Activated naive CD4-positive, alpha-beta T cell treated with anti-CD3 and anti-CD28 coated beads for 36 hours (primary cell): ENCODE data around the gene ORAI3. TPM values are rescaled to one million over a fixed set of nuclear protein-coding genes. Genes with fewer than 3 reads are reported as not detected.

ENCODE experiments used
- CTCF ChIA-PET: fragments of 350-600 bp; sonication (Branson Sonifier 250); formaldehyde crosslinking; loops from one replicate; lab custom pipeline; 2021; ENCODE audit warnings: antibody characterized with exemption; lab: Charles Lee
- DNase-seq: peaks from one replicate; pipeline ENCODE4 v3.0.0-alpha.2; 2020
- H3K27ac Mint-ChIP-seq: one replicate; pipeline ENCODE4 v1.8.0; 2021; ENCODE audit warnings: mild to moderate bottlenecking, mixed read lengths
- H3K27me3 Mint-ChIP-seq: one replicate; pipeline ENCODE4 v1.8.0; 2021; ENCODE audit warnings: low read depth, mixed read lengths
- H3K36me3 Mint-ChIP-seq: one replicate; pipeline ENCODE4 v1.8.0; 2021; ENCODE audit warnings: low read depth, mixed read lengths
- H3K4me1 Mint-ChIP-seq: one replicate; pipeline ENCODE4 v1.8.0; 2021; ENCODE audit warnings: low read depth, mixed read lengths
- H3K4me3 Mint-ChIP-seq: one replicate; pipeline ENCODE4 v1.8.0; 2021; ENCODE audit warnings: mild to moderate bottlenecking, moderate library complexity, mixed read lengths
- H3K9me3 Mint-ChIP-seq: one replicate; pipeline ENCODE4 v1.8.0; 2021; ENCODE audit warnings: mixed read lengths
- intact Hi-C: fragments of 100-400 bp; cut with micrococcal nuclease; formaldehyde crosslinking; loops from one replicate; pipeline ENCODE4 v1.15.1; 2023
- total RNA-seq, 2 experiments: library from RNA; stranded (reverse); gene quantifications; one replicate each; pipeline ENCODE4 v1.2.3, GENCODE V29; 2021

ORAI3 gene
- total RNA-seq, 2 experiments from 2014 or later = 4.2 to 4.7 TPM

- H3K4me1 Mint-ChIP-seq = peaks cover 17% of the 10 kb centered on the region
- no peak for DNase-seq
- intact Hi-C loops = no loop called here
- H3K9me3 Mint-ChIP-seq = no peaks in the 10 kb centered on the region
- no peak overlapping the region for H3K4me3 Mint-ChIP-seq
- H3K36me3 Mint-ChIP-seq = peaks cover 59% of the 10 kb centered on the region
- CTCF ChIA-PET = interaction anchor here (1.0 to 1.4 kb wide), 2 partner anchors 11 to 479 kb away, joined by 3 to 4 read pairs; no protein-coding TSS in a partner anchor
- H3K27ac Mint-ChIP-seq = no peak overlapping the region
- H3K27me3 Mint-ChIP-seq = no peaks in the 10 kb centered on the region
Observed at GRCh38 chr16:30964574-30965226, 15.8 kb downstream of the ORAI3 start.

- H3K27me3 Mint-ChIP-seq = no peaks in the 10 kb centered on the region
- no peak for DNase-seq
- H3K4me1 Mint-ChIP-seq = peaks cover 9% of the 10 kb centered on the region
- peaks cover 52% of the 10 kb centered on the region for H3K36me3 Mint-ChIP-seq
- no peaks in the 10 kb centered on the region for H3K9me3 Mint-ChIP-seq
- intact Hi-C loops = no loop called here
- H3K4me3 Mint-ChIP-seq = no peak overlapping the region
- no peak overlapping the region for H3K27ac Mint-ChIP-seq
- CTCF ChIA-PET = interaction anchor here (1.7 kb wide), 1 partner anchor 11 kb away, joined by 7 read pairs; no protein-coding TSS in a partner anchor
Observed at GRCh38 chr16:30965436-30965835, 16.6 kb downstream of the ORAI3 start.

GRCh38 chr16:30966033-30966619 lies 17.3 kb downstream of the ORAI3 start:
- Mint-ChIP-seq H3K9me3 (no peaks in the 10 kb centered on the region), H3K27me3 (no peaks in the 10 kb centered on the region), H3K4me3 (no peak overlapping the region), H3K36me3 (peaks cover 55% of the 10 kb centered on the region), H3K27ac (no peak overlapping the region), H3K4me1 (peaks cover 8% of the 10 kb centered on the region)
- no peak for DNase-seq
- intact Hi-C loops = no loop called here
- CTCF ChIA-PET = interaction anchor here (1.7 kb wide), 1 partner anchor 12 kb away, joined by 7 read pairs; no protein-coding TSS in a partner anchor

- no peak overlapping the region for H3K4me3 Mint-ChIP-seq
- intact Hi-C loops = no loop called here
- no peak overlapping the region for H3K27ac Mint-ChIP-seq
- DNase-seq = no peak
- CTCF ChIA-PET = interaction anchor here (0.8 kb wide), 1 partner anchor 11 kb away, joined by 3 read pairs; no protein-coding TSS in a partner anchor
- no peaks in the 10 kb centered on the region for H3K27me3 Mint-ChIP-seq
- peaks cover 61% of the 10 kb centered on the region for H3K36me3 Mint-ChIP-seq
- peaks cover 8% of the 10 kb centered on the region for H3K4me1 Mint-ChIP-seq
- no peaks in the 10 kb centered on the region for H3K9me3 Mint-ChIP-seq
Observed at GRCh38 chr16:30967795-30968194, 18.9 kb downstream of the ORAI3 start.

- intact Hi-C loops = no loop called here
- Mint-ChIP-seq H3K36me3 (peaks cover 59% of the 10 kb centered on the region), H3K9me3 (no peaks in the 10 kb centered on the region), H3K4me1 (peaks cover 4% of the 10 kb centered on the region), H3K4me3 (no peak overlapping the region), H3K27me3 (no peaks in the 10 kb centered on the region), H3K27ac (no peak overlapping the region)
- CTCF ChIA-PET = interaction anchor here (0.8 to 1.0 kb wide), 2 partner anchors 8 to 15 kb away, joined by 3 to 5 read pairs; no protein-coding TSS in a partner anchor
- DNase-seq = no peak
Observed at GRCh38 chr16:30969246-30969842, 20.5 kb downstream of the ORAI3 start.

GRCh38 chr16:30971298-30971697 lies 22.4 kb downstream of the ORAI3 start:
- CTCF ChIA-PET = no interaction called here
- DNase-seq = no peak
- Mint-ChIP-seq H3K27me3 (no peaks in the 10 kb centered on the region), H3K4me1 (no peaks in the 10 kb centered on the region), H3K9me3 (no peaks in the 10 kb centered on the region), H3K36me3 (peaks cover 51% of the 10 kb centered on the region), H3K4me3 (no peak overlapping the region), H3K27ac (no peak overlapping the region)
- intact Hi-C loops = no loop called here

GRCh38 chr16:30972872-30973271 lies 24.0 kb downstream of the ORAI3 start:
- Mint-ChIP-seq H3K27me3 (no peaks in the 10 kb centered on the region), H3K4me1 (peaks cover 2% of the 10 kb centered on the region), H3K27ac (no peak overlapping the region), H3K4me3 (no peak overlapping the region), H3K36me3 (peaks cover 49% of the 10 kb centered on the region), H3K9me3 (no peaks in the 10 kb centered on the region)
- CTCF ChIA-PET = interaction anchor here (0.7 kb wide), 1 partner anchor 169 kb away, joined by 3 read pairs; no protein-coding TSS in a partner anchor
- DNase-seq = no peak
- intact Hi-C loops = no loop called here

GRCh38 chr16:30974348-30974747 lies 25.5 kb downstream of the ORAI3 start:
- no peak overlapping the region for H3K27ac Mint-ChIP-seq
- peaks cover 47% of the 10 kb centered on the region for H3K36me3 Mint-ChIP-seq
- intact Hi-C loops = no loop called here

GRCh38 chr16:30976486-30976885 lies 27.6 kb downstream of the ORAI3 start:
- CTCF ChIA-PET = no interaction called here
- Mint-ChIP-seq H3K9me3 (no peaks in the 10 kb centered on the region), H3K27ac (no peak overlapping the region), H3K36me3 (peaks cover 38% of the 10 kb centered on the region), H3K27me3 (no peaks in the 10 kb centered on the region), H3K4me1 (peaks cover 2% of the 10 kb centered on the region), H3K4me3 (no peak overlapping the region)
- DNase-seq = no peak
- intact Hi-C loops = no loop called here

More at GRCh38 chr16:30974348-30974747, 25.5 kb downstream of the ORAI3 start:
- no peak for DNase-seq
- Mint-ChIP-seq H3K9me3 (no peaks in the 10 kb centered on the region), H3K27me3 (no peaks in the 10 kb centered on the region), H3K4me1 (peaks cover 2% of the 10 kb centered on the region), H3K4me3 (no peak overlapping the region)
- CTCF ChIA-PET = no interaction called here

- Mint-ChIP-seq H3K27ac (no peak overlapping the region), H3K9me3 (no peaks in the 10 kb centered on the region), H3K36me3 (peaks cover 30% of the 10 kb centered on the region), H3K4me3 (no peak overlapping the region), H3K27me3 (no peaks in the 10 kb centered on the region), H3K4me1 (peaks cover 2% of the 10 kb centered on the region)
- CTCF ChIA-PET = no interaction called here
- intact Hi-C loops = no loop called here
- no peak for DNase-seq
Observed at GRCh38 chr16:30977502-30977901, 28.6 kb downstream of the ORAI3 start.

GRCh38 chr16:30979170-30980022 lies 30.5 kb downstream of the ORAI3 start:
- no peak for DNase-seq
- Mint-ChIP-seq H3K27me3 (no peaks in the 10 kb centered on the region), H3K9me3 (no peaks in the 10 kb centered on the region), H3K4me3 (no peak overlapping the region), H3K4me1 (peaks cover 2% of the 10 kb centered on the region), H3K27ac (no peak overlapping the region), H3K36me3 (peaks cover 22% of the 10 kb centered on the region)
- CTCF ChIA-PET = interaction anchor here (1.0 kb wide), 1 partner anchor 11 kb away, joined by 3 read pairs; no protein-coding TSS in a partner anchor
- intact Hi-C loops = no loop called here

GRCh38 chr16:30980023-30980371 lies 31.1 kb downstream of the ORAI3 start:
- Mint-ChIP-seq H3K4me1 (peaks cover 2% of the 10 kb centered on the region), H3K9me3 (no peaks in the 10 kb centered on the region), H3K36me3 (peaks cover 22% of the 10 kb centered on the region), H3K4me3 (no peak overlapping the region), H3K27me3 (no peaks in the 10 kb centered on the region), H3K27ac (no peak overlapping the region)
- intact Hi-C loops = no loop called here
- CTCF ChIA-PET = no interaction called here
- DNase-seq = no peak
